ENCODE measurements around the gene SPARCL1.

DNA sequence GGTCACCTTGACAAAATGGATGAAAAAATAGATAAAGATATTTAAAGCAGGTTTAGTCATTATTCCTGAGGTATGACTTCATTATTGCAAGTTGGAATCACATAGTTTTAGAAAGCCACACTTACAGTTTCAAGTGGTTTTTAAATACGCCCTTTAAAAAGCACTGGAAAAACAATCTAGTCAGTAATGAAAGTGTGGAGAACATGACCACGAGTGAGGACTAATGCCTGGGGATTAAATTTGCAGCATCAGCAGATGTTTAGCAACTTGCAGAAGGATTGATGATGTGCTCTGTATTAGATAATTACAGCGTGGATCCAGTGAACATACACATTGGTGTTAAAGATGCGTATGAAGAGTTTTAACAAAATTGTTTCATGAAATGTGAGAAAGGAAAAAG, 5.9 kb downstream of the SPARCL1 start:
- TF ChIP-seq CTCF (IDR thresholded peaks at IDR 0.05) = no peak
- no peak for TF ChIP-seq POLR2A (IDR thresholded peaks at IDR 0.05)
